Heart left ventricle (tissue), 16 donors: ENCODE data around the gene PKP1. TPM values are rescaled to one million over a fixed set of nuclear protein-coding genes. Genes with fewer than 3 reads are reported as not detected.

Source experiments
- ATAC-seq, 4 donors: fragments of 200-7000 bp; cut with Tn5 transposase; one replicate each; pipeline ENCODE4 v1.9.1; 2020 to 2022; ENCODE audit warnings: moderate library complexity in 4 of 4, mild to moderate bottlenecking in 3 of 4, moderate number of reproducible peaks in 1 of 4
- DNase-seq, 5 donors: peaks; one replicate each; pipeline ENCODE4 v3.0.0-alpha.2; 2020
- H3K27ac ChIP-seq, 12 donors: fragments of 200-600 bp; sonication (generic) in 4 of 12; one replicate each; pipeline versions ENCODE4 v1.5.0 to v1.8.0; 2016 to 2022; ENCODE audit warnings: mild to moderate bottlenecking in 2 of 12
- H3K27me3 ChIP-seq, 9 donors: fragments of 200-600 bp; sonication (generic) in 2 of 9; one replicate each; pipeline versions ENCODE4 v1.5.1 to v1.8.0; 2016 to 2022; ENCODE audit warnings: mild to moderate bottlenecking in 3 of 9
- H3K36me3 ChIP-seq, 9 donors: fragments of 200-600 bp; sonication (generic) in 2 of 9; one replicate each; pipeline versions ENCODE4 v1.5.0 to v1.8.0; 2018 to 2022; ENCODE audit warnings: mild to moderate bottlenecking in 2 of 9
- H3K4me1 ChIP-seq, 12 donors: fragments of 200-600 bp; sonication (generic) in 4 of 12; one replicate each; pipeline versions ENCODE4 v1.5.0 to v1.8.0; 2016 to 2022; ENCODE audit warnings: mild to moderate bottlenecking in 3 of 12
- H3K4me3 ChIP-seq, 12 donors: fragments of 200-600 bp; sonication (generic) in 4 of 12; one replicate each; pipeline versions ENCODE4 v1.5.0 to v1.8.0; 2017 to 2022; ENCODE audit warnings: mild to moderate bottlenecking in 9 of 12, moderate library complexity in 4 of 12
- H3K9me3 ChIP-seq, 12 donors: fragments of 200-600 bp; sonication (generic) in 4 of 12; one replicate each; pipeline versions ENCODE4 v1.5.0 to v1.8.0; 2016 to 2022; ENCODE audit warnings: mild to moderate bottlenecking in 1 of 12
- POLR2A ChIP-seq, 2 donors: fragments of 450-650 bp; IDR thresholded peaks; one replicate each; pipeline ENCODE4 v1.6.1; 2017; ENCODE audit warnings: antibody characterized with exemption in 2 of 2, mild to moderate bottlenecking in 2 of 2, moderate library complexity in 2 of 2
- WGBS, 4 donors: extraction: QIAGEN DNeasy Blood & Tissue Kit in 2 of 4; methylation state at CpG; one replicate each; pipeline versions ENCODE4 v1.1.5 to v1.1.7; 2013 to 2018; 5-methylcytosine and 5-hydroxymethylcytosine counted together
- intact Hi-C, 10 donors: fragments of 100-400 bp; cut with DNase I; formaldehyde crosslinking; loops; one replicate each; pipeline versions ENCODE4 v1.11.1 to v1.14.2; 2022
- polyA plus RNA-seq, 2 donors: library from polyadenylated mRNA; stranded (reverse); fragments of 200-250 nt; gene quantifications; one replicate each; pipeline ENCODE4 v1.2.3, GENCODE V29; 2013
- total RNA-seq, 9 donors: library from RNA; depleted of rRNA in 2 of 9; stranded (reverse); fragments of >200 nt in 2 of 9; fragmentation: NEBNext Ultra II Directional in 3 of 9; extraction: Animal tissue kit (Norgen Biotek cat#: 25700) in 3 of 9; gene quantifications; one replicate each; pipeline versions ENCODE4 v1.1.0 to v1.2.4, GENCODE V29; 2016 to 2023
- TF ChIP-seq, protein P1 (sequence below), 12 donors: fragments of 200-600 bp; sonication (generic) in 4 of 12; IDR thresholded peaks; one replicate each; pipeline versions ENCODE4 v1.5.0 to v1.8.0; 2018 to 2022; ENCODE audit warnings: antibody characterized with exemption in 12 of 12, mild to moderate bottlenecking in 5 of 12
- donor health status: ischemic (EF 13 %, LVEDD 7.1; RV severe dilation, severe dysfunction).
- donor health status: healthy with polysubstance abuse.
- donor health status: DM: no; HTN: yes; CAD: no.
- donor health status: DM: no; HTN: no; CAD: no.
- donor health status: ischemic (EF 25% LVEDD 6.9; RV normal size, moderate dysfunction).
- donor health status: ischemic (EF 25% LVEDD 5.7; RV mildly dilated, moderate dysfunction).
- donor health status: healthy.
- donor health status: DM: yes; HTN: yes; CAD: no.
- donor health status: ischemic (EF 35%, LVEDD 5.7; RV mildly dilated, moderate dysfunction).
- donor health status: nonischemic (EF 11% LVEDD 7.7; RV severe dilation, severe dysfunction).
- donor health status: DM: yes; HTN: yes; CAD: no.
- donor health status: PGD.
- donor health status: ischemic (EF 29% LVEDD 5.4; RV normal size, mild dysfunction).
- donor health status: nonischemic (EF 23%, LVEDD 6.1; RV moderate dilation, normal function).

Gene PKP1
- total and polyA plus RNA-seq, 11 donors: 0.09 to 1.6 (median 0.32) TPM; not detected in 3

DNA sequence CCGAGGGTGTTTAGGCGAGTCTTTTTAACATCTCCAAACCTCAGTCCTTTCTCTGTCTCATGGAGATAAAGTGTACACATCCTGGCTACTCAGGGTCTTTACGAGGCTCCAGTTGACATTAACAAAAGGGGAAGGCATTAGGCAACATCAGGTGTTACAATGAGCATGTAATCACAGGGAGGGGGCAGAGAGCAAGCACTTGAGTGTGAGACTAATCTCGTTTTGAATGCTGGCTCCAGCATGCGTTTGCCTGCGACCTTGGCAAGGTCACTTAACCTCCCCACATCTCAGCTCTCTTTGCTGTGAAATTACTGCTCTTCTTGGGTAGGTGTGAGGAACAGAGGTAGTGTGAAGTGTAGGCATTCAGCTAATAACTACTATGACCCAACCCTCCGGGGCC, 91.1 kb downstream of the PKP1 start:
- TF ChIP-seq, protein P1, sequence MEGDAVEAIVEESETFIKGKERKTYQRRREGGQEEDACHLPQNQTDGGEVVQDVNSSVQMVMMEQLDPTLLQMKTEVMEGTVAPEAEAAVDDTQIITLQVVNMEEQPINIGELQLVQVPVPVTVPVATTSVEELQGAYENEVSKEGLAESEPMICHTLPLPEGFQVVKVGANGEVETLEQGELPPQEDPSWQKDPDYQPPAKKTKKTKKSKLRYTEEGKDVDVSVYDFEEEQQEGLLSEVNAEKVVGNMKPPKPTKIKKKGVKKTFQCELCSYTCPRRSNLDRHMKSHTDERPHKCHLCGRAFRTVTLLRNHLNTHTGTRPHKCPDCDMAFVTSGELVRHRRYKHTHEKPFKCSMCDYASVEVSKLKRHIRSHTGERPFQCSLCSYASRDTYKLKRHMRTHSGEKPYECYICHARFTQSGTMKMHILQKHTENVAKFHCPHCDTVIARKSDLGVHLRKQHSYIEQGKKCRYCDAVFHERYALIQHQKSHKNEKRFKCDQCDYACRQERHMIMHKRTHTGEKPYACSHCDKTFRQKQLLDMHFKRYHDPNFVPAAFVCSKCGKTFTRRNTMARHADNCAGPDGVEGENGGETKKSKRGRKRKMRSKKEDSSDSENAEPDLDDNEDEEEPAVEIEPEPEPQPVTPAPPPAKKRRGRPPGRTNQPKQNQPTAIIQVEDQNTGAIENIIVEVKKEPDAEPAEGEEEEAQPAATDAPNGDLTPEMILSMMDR (IDR thresholded peaks at IDR 0.05): no peak
- TF ChIP-seq POLR2A (IDR thresholded peaks at IDR 0.05): no peak
- Histone ChIP-seq H3K27me3 (no peaks in the 10 kb centered on the region), H3K36me3 (peaks cover 0 to 51% (median 16%) of the 10 kb centered on the region in 9 donors), H3K9me3 (no peaks in the 10 kb centered on the region), H3K27ac (peak overlapping the region; percentile 79 to 99 (median 96)), H3K4me1 (peaks cover 0 to 43% (median 8%) of the 10 kb centered on the region in 12 donors), H3K4me3 (peak overlapping the region; percentile 26 to 76 (median 67))
- DNase-seq (peak in 1 of 5 donors; percentile 42), ATAC-seq (peak in 3 of 4 donors; percentile 0 to 4 (median 0))
- intact Hi-C loops: no loop called here
- 22 to 30% (median 27%) methylated on average over 7 of the region's 7 CpGs for WGBS, 4 donors

GRCh38 chr1:201375169-201375568, 91.9 kb downstream of the PKP1 start:
- peak overlapping the region; percentile 42 to 76 (median 67) for H3K4me3 ChIP-seq
- 34 to 56% (median 38%) methylated on average over 4 of the region's 4 CpGs for WGBS, 4 donors
- intact Hi-C loops: no loop called here
- TF ChIP-seq, protein P1 (IDR thresholded peaks at IDR 0.05): peak in 6 of 12 donors; percentile 13 to 39 (median 28)
- TF ChIP-seq POLR2A (IDR thresholded peaks at IDR 0.05): no peak
- H3K27me3 ChIP-seq: no peaks in the 10 kb centered on the region
- DNase-seq (peak in 1 of 5 donors; percentile 33), ATAC-seq (peak in 1 of 4 donors; percentile 1)
- H3K9me3 ChIP-seq: no peaks in the 10 kb centered on the region
- peaks cover 0 to 43% (median 9%) of the 10 kb centered on the region in 9 donors for H3K36me3 ChIP-seq
- peak overlapping the region; percentile 79 to 99 (median 96) for H3K27ac ChIP-seq
- H3K4me1 ChIP-seq: peaks cover 0 to 43% (median 9%) of the 10 kb centered on the region in 12 donors

DNA sequence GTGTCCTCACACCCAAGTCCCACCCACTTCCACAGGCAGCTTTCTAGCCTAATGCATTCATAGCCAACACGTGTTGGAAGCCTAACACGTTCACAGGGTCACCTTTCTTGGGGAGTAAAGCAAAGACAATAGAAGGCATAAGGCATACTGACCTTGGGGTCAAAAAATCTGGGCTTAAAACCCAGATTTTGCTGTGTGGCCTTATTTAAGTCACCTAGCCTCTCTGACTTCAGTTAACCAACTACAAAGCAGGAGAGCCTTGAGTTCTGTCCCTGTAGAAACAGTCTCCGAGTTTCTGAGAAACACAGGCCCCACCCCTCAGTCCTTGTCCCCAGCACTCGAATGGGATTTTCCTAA, 92.8 kb downstream of the PKP1 start:
- ATAC-seq: no peak
- intact Hi-C loops: no loop called here
- TF ChIP-seq POLR2A (IDR thresholded peaks at IDR 0.05): no peak
- TF ChIP-seq, protein P1 (IDR thresholded peaks at IDR 0.05): no peak
- H3K27me3 ChIP-seq: no peaks in the 10 kb centered on the region
- H3K4me3 ChIP-seq: peak overlapping the region; percentile 42 to 76 (median 67)
- peaks cover 0 to 34% (median 3%) of the 10 kb centered on the region in 9 donors for H3K36me3 ChIP-seq
- peaks cover 0 to 42% (median 12%) of the 10 kb centered on the region in 12 donors for H3K4me1 ChIP-seq
- WGBS, 4 donors: 29 to 36% (median 33%) methylated on average over 4 of the region's 4 CpGs
- no peaks in the 10 kb centered on the region for H3K9me3 ChIP-seq
- peak overlapping the region; percentile 79 to 99 (median 96) for H3K27ac ChIP-seq
- no peak for DNase-seq

- no peaks in the 10 kb centered on the region for H3K27me3 ChIP-seq
- DNase-seq: peak in 1 of 5 donors; percentile 41
- peak in 3 of 4 donors; percentile 3 to 9 (median 5) for ATAC-seq
- intact Hi-C loops: no loop called here
- WGBS, 4 donors: 30 to 41% (median 37%) methylated on average over 9 to 11 of the region's 11 CpGs
- no peaks in the 10 kb centered on the region for H3K9me3 ChIP-seq
- TF ChIP-seq, protein P1 (IDR thresholded peaks at IDR 0.05): peak in 9 of 12 donors; percentile 20 to 52 (median 31)
- TF ChIP-seq POLR2A (IDR thresholded peaks at IDR 0.05): no peak
- peak overlapping the region; percentile 79 to 99 (median 96) for H3K27ac ChIP-seq
- peaks cover 0 to 27% (median 3%) of the 10 kb centered on the region in 9 donors for H3K36me3 ChIP-seq
- peak overlapping the region; percentile 42 to 76 (median 67) for H3K4me3 ChIP-seq
- H3K4me1 ChIP-seq: peaks cover 0 to 41% (median 10%) of the 10 kb centered on the region in 12 donors
Measured at GRCh38 chr1:201376464-201377374, 93.4 kb downstream of the PKP1 start.
